Neuron (in vitro differentiated cells): Measurements from ENCODE around the gene NPIPB4.
"Not testable (repeated sequence)": the region's sequence is repeated elsewhere in the genome, so short reads cannot be mapped to it uniquely, and the experiment has no call there.

Experiments used
- H2AFZ ChIP-seq: one replicate; pipeline ENCODE4 v1.6.1; 2013; ENCODE audit warnings: low read depth, mild to moderate bottlenecking, inconsistent platforms, low read length, moderate library complexity
- H3K27me3 ChIP-seq: one replicate; pipeline ENCODE4 v1.6.1; 2013; ENCODE audit warnings: low read length; ENCODE audit not compliant: insufficient read depth
- H3K36me3 ChIP-seq: one replicate; pipeline ENCODE4 v1.6.1; 2013; ENCODE audit warnings: low read length; ENCODE audit not compliant: insufficient read depth
- H3K4me1 ChIP-seq: one replicate; pipeline ENCODE4 v1.6.1; 2013; ENCODE audit warnings: low read length; ENCODE audit not compliant: insufficient read depth
- H3K4me3 ChIP-seq: 2 replicates; pipeline ENCODE4 v1.5.1; 2013; ENCODE audit warnings: mild to moderate bottlenecking, low read length, moderate library complexity
- H3K9me3 ChIP-seq: one replicate; pipeline ENCODE4 v1.6.1; 2013; ENCODE audit warnings: low read length

NPIPB4 gene

DNA sequence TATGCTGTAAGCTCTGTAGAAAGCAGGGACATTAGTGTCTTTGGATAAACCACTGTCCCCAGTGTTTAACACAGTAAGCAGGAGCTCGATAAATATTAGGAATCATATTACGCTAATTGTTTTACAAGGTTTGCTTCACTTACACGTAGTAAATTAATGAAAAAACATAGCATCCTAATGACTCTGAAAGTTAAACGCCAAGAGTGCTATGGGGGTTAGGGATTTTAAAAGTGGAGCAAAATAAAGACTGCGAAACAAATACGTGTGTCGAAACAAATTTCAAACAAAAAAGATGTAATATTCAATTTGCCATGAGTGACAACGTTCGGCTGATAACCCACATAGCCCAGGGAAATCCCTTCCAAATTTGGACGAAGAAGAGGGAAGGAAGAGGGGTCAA is 37.9 kb downstream of the NPIPB4 start:
- not testable (repeated sequence) for H3K36me3 ChIP-seq, H2AFZ ChIP-seq, H3K27me3 ChIP-seq, H3K4me1 ChIP-seq, H3K9me3 ChIP-seq
- H3K4me3 ChIP-seq, result peak overlapping the region; percentile 61

DNA sequence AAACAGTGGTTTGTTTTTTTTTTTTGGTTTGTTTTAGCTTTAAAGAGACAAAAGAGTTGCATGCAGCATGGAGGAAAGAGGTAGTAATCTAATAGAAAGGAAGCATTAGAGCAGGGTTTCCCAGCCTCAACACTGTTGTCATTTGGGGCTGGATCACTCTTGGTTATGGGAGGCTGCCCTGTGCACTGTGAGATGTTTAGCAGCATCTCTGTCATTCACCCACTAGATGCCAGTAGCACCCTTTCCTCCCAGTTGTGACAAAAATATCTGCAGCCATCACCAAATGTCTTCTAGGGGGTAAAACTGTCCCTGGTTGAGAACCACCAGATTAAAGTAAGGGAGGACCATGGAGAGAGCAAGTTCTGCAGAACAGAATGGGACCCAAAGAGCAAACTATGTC is 40.5 kb downstream of the NPIPB4 start:
- not testable (repeated sequence) for H3K27me3 ChIP-seq, H3K36me3 ChIP-seq, H3K4me3 ChIP-seq, H3K9me3 ChIP-seq, H2AFZ ChIP-seq, H3K4me1 ChIP-seq

DNA sequence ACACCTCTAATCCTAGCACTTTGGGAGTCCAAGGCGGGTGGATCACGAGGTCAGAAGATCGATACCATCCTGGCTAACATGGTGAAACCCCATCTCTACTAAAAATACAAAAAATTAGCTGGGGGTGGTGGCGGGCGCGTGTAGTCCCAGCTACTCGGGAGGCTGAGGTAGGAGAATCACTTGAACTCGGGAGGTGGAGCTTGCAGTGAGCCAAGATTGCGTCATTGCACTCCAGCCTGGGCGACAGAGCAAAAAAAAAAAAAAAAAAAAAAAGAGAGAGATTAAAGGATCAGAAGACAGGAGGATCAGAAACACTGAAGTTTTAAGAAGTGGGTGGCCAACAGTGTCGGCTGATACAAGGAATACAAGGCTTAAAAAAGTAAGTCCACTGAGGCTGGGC is 41.9 kb downstream of the NPIPB4 start:
- not testable (repeated sequence) for H3K9me3 ChIP-seq, H3K27me3 ChIP-seq, H3K4me3 ChIP-seq, H2AFZ ChIP-seq, H3K36me3 ChIP-seq, H3K4me1 ChIP-seq

DNA sequence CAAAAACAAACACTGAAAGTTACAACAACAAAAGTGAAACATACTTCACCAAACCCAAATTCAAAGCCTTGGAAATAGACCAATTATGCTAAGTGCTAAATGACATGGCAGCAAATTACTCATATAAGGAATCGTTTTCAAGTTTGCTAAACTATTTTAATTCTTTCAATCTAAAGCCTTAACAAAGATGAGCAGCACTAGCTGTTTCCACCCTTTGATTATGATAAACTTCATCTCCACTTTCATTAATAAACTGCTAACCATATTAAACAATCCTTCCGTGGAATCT is 55.2 kb downstream of the NPIPB4 start:
- not testable (repeated sequence) for H3K4me1 ChIP-seq, H3K36me3 ChIP-seq, H3K9me3 ChIP-seq, H3K4me3 ChIP-seq, H3K27me3 ChIP-seq, H2AFZ ChIP-seq

DNA sequence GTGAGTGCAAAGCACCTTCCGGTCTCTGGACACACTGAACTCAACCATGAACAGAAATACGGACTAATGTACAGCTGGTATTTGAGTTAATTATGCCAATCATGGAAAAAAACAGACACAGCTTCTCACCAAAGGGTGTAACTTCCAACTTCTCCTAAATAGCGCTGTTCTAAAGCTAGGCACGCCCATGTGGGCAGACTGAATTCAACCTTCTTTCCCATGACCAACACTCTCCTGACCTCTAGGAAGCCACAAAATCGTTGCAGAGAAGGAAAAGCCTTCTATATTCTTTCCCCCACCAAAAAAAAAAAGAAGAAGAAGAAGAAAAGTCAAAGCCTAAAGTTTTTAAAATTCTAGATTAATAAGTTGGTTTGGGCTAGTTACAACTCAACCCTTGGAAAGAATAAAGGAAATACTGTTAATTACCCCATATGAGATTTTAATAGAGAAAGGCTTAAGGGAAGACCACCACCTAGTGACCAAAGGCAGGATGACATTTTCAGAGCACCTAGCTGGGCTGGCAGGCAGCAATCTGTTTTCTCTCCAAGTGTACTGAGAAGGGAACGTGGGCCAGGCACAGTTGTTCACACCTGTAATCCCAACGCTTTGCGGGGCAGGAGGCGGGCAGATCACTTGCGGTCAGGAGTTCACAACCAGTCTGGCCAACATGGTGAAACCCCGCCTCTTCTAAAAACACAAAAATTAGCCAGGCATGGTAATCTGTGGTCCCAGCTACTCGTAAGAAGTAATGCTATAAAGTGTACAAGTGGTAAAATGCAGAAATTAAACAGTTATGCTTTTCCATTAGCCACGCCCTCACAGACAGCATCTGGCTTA is 55.8 kb downstream of the NPIPB4 start:
- H2AFZ ChIP-seq, H3K4me1 ChIP-seq, H3K27me3 ChIP-seq, H3K36me3 ChIP-seq, H3K4me3 ChIP-seq, H3K9me3 ChIP-seq: not testable (repeated sequence)

DNA sequence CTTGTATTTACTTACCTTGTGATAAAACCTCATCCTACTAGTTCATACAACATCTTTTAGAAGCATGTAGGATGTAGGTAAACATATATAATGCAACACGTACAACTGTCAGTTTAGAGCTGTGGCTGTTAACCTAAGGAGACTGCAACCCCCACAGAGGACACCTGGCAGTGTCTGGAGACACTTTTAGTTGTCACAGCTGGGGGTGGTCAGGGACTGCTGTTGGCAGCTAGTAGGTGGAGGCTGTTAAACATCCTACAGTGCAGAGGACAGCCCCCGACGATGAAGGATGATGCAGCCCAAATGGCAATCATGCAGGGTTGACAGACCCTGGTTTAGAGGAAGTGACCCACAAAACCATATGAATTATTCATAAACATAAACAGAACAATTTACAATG is 59.0 kb downstream of the NPIPB4 start:
- H3K4me1 ChIP-seq, H2AFZ ChIP-seq, H3K36me3 ChIP-seq, H3K9me3 ChIP-seq, H3K4me3 ChIP-seq, H3K27me3 ChIP-seq: not testable (repeated sequence)

DNA sequence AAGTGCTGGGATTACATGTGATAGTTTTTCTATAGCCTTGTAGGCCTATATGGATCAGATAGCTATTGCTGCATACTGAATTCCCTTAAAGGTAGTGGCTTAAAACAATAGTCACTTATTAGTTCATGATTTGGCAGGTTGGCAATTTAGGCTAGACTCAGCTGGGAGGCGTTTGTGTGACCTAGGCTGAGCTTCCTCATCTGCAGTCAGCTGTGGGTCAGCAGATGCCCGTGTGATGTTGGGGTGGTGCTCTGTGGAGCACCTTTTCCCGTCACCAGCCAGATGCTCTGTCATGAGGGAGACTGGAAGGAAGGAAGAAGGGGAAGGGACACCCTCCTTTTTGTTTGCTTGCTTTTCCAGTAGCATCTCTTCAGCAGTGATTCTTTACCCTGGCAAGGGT is 64.2 kb downstream of the NPIPB4 start:
- H2AFZ ChIP-seq, result not testable (repeated sequence)

DNA sequence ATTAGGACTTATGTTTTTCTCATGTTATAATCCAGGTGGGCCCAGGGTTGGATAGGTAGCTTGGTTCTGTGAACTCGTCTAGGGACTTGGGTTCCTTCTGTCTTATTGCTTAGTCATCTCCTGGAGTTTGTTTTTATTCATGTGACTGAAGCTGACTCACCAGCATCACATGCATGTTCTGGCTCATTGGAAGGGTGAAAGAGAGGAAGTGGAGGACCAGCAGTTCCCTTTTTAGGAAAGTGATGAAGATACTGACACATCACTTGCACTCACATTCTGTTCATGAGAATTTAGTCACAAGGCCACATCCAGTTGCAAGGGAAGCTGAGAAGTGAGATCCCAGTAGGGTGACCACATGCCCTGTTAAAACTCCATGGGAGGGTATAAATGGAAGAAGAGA is 67.0 kb downstream of the NPIPB4 start:
- H3K4me3 ChIP-seq, H2AFZ ChIP-seq, H3K27me3 ChIP-seq, H3K4me1 ChIP-seq, H3K36me3 ChIP-seq, H3K9me3 ChIP-seq: not testable (repeated sequence)

More for the DNA sequence above, 64.2 kb downstream of the NPIPB4 start:
- H3K36me3 ChIP-seq, H3K27me3 ChIP-seq, H3K9me3 ChIP-seq, H3K4me3 ChIP-seq, H3K4me1 ChIP-seq: not testable (repeated sequence)
